ENCODE results near the gene DCBLD2.
A peak's percentile ranks its signal among the peaks of the same experiment; 100 is the strongest.

GRCh38 chr3:98817547-98818041 lies 83.9 kb downstream of the DCBLD2 start:
- TF ChIP-seq CTCF (IDR thresholded peaks at IDR 0.05) (peak; percentile 76), EZH2 (IDR thresholded peaks at IDR 0.05) (no peak)
